GM12878 (cell line): ENCODE measurements around the gene CFAP61.

Source experiments
- ATF7 ChIP-seq: fragments of 450-650 bp; IDR thresholded peaks from 2 replicates; pipeline ENCODE4 v1.6.1; 2016; ENCODE audit warnings: low read depth, mild to moderate bottlenecking
- CEBPB ChIP-seq, 2 experiments: fragments of 150-350 bp in 1 of 2; IDR thresholded peaks; 2 replicates each; pipeline ENCODE4 v1.6.1; 2012 to 2014; ENCODE audit warnings: low read depth in 2 of 2, low read length in 2 of 2, borderline replicate concordance in 1 of 2, inconsistent platforms in 1 of 2
- EP300 ChIP-seq, 2 experiments: fragments of 150-350 bp in 1 of 2; IDR thresholded peaks; 2 replicates each; pipeline ENCODE4 v1.6.1; 2011 to 2012; ENCODE audit warnings: low read depth in 2 of 2, low read length in 2 of 2, borderline replicate concordance in 1 of 2, improper control_type of control experiment in 1 of 2, inconsistent platforms in 1 of 2; ENCODE audit not compliant: control insufficient read depth in 1 of 2
- EZH2 ChIP-seq: IDR thresholded peaks from 2 replicates; pipeline ENCODE4 v1.6.1; 2012; ENCODE audit warnings: low read depth, mild to moderate bottlenecking, control low read depth, inconsistent platforms, low read length, borderline replicate concordance; ENCODE audit not compliant: control insufficient read depth
- FOS ChIP-seq: IDR thresholded peaks from 3 replicates; pipeline ENCODE4 v1.6.1; 2011; ENCODE audit warnings: borderline replicate concordance; ENCODE audit not compliant: insufficient read length; ENCODE audit errors: extremely low read depth
- HDAC2 ChIP-seq: fragments of 200-600 bp; sonication (generic); IDR thresholded peaks from 2 replicates; pipeline ENCODE4 v1.6.1; 2017
- MEF2B ChIP-seq: fragments of 450-650 bp; IDR thresholded peaks from 2 replicates; pipeline ENCODE4 v1.6.1; 2018; ENCODE audit warnings: mild to moderate bottlenecking, moderate library complexity; ENCODE audit not compliant: partially characterized antibody, poor library complexity, severe bottlenecking
- POLR2A ChIP-seq: IDR thresholded peaks from 2 replicates; pipeline ENCODE4 v1.6.1; 2011; ENCODE audit warnings: low read depth, mild to moderate bottlenecking, low read length
- RAD21 ChIP-seq: IDR thresholded peaks from 2 replicates; pipeline ENCODE4 v1.6.1; 2011; ENCODE audit warnings: mild to moderate bottlenecking, low read depth, low read length, moderate library complexity; ENCODE audit not compliant: insufficient read depth
- SIN3A ChIP-seq: IDR thresholded peaks from 2 replicates; pipeline ENCODE4 v1.6.1; 2012; ENCODE audit warnings: low read depth, low read length, improper control_type of control experiment
- WRNIP1 ChIP-seq: IDR thresholded peaks from 2 replicates; pipeline ENCODE4 v1.6.1; 2011; ENCODE audit warnings: low read depth, low read length, improper control_type of control experiment, borderline replicate concordance
- ZNF384 ChIP-seq: IDR thresholded peaks from 2 replicates; pipeline ENCODE4 v1.6.1; 2012; ENCODE audit warnings: low read depth, mild to moderate bottlenecking, low read length, improper control_type of control experiment, borderline replicate concordance
- TF ChIP-seq, protein P1 (sequence below), 3 experiments: IDR thresholded peaks in 2 of 3; conservative IDR thresholded peaks in 1 of 3; 2 replicates each; pipeline ENCODE4 v1.5.1; 2011; ENCODE audit warnings: low read depth in 3 of 3, low read length in 3 of 3, mild to moderate bottlenecking in 3 of 3, control low read depth in 2 of 3, moderate library complexity in 2 of 3, inconsistent platforms in 1 of 3, mixed read lengths in 1 of 3; ENCODE audit not compliant: control insufficient read depth in 2 of 3, insufficient read depth in 1 of 3; ENCODE audit errors: extremely low read depth in 1 of 3
- TF ChIP-seq, protein P2 (sequence below): fragments of 450-650 bp; IDR thresholded peaks from 2 replicates; pipeline ENCODE4 v1.6.1; 2017; ENCODE audit warnings: mild to moderate bottlenecking, moderate library complexity

DNA sequence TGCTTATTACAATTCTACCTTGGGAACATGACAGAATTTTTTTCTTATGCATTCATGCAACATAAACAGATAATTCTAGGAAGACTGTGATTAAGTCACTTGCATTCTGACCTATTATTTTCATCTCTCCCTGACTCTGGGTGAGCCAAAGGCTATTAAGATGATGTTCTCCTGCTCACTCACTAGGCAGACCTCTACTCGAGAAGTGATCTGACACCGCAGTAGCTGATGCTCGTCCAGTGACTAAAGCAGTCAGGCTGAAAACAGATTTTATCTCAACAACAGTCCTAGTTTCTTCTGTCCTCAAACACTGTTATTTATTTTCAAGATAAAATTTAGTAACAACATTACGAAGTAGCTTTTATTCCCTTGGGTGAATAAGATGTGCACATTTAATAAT is 17.8 kb upstream of the CFAP61 start:
- TF ChIP-seq, protein P1, sequence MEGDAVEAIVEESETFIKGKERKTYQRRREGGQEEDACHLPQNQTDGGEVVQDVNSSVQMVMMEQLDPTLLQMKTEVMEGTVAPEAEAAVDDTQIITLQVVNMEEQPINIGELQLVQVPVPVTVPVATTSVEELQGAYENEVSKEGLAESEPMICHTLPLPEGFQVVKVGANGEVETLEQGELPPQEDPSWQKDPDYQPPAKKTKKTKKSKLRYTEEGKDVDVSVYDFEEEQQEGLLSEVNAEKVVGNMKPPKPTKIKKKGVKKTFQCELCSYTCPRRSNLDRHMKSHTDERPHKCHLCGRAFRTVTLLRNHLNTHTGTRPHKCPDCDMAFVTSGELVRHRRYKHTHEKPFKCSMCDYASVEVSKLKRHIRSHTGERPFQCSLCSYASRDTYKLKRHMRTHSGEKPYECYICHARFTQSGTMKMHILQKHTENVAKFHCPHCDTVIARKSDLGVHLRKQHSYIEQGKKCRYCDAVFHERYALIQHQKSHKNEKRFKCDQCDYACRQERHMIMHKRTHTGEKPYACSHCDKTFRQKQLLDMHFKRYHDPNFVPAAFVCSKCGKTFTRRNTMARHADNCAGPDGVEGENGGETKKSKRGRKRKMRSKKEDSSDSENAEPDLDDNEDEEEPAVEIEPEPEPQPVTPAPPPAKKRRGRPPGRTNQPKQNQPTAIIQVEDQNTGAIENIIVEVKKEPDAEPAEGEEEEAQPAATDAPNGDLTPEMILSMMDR (IDR thresholded peaks at IDR 0.05 in 2 of 3, conservative IDR thresholded peaks at IDR 0.05 in 1 of 3; ENCODE audit: control insufficient read depth in 2 of 3, extremely low read depth in 1 of 3, insufficient read depth in 1 of 3, low read depth in 3 of 3, low read length in 3 of 3), result no peak
- TF ChIP-seq FOS (no peak), POLR2A (no peak), WRNIP1 (no peak), EP300 (IDR thresholded peaks at IDR 0.05; ENCODE audit: borderline replicate concordance in 1 of 2, control insufficient read depth in 1 of 2, low read depth in 2 of 2, low read length in 2 of 2) (no peak), ATF7 (no peak), CEBPB (IDR thresholded peaks at IDR 0.05; ENCODE audit: borderline replicate concordance in 1 of 2, low read depth in 2 of 2, low read length in 2 of 2) (no peak), RAD21 (no peak), EZH2 (no peak), SIN3A (no peak), HDAC2 (no peak), MEF2B (no peak), ZNF384 (no peak)
- TF ChIP-seq, protein P2, sequence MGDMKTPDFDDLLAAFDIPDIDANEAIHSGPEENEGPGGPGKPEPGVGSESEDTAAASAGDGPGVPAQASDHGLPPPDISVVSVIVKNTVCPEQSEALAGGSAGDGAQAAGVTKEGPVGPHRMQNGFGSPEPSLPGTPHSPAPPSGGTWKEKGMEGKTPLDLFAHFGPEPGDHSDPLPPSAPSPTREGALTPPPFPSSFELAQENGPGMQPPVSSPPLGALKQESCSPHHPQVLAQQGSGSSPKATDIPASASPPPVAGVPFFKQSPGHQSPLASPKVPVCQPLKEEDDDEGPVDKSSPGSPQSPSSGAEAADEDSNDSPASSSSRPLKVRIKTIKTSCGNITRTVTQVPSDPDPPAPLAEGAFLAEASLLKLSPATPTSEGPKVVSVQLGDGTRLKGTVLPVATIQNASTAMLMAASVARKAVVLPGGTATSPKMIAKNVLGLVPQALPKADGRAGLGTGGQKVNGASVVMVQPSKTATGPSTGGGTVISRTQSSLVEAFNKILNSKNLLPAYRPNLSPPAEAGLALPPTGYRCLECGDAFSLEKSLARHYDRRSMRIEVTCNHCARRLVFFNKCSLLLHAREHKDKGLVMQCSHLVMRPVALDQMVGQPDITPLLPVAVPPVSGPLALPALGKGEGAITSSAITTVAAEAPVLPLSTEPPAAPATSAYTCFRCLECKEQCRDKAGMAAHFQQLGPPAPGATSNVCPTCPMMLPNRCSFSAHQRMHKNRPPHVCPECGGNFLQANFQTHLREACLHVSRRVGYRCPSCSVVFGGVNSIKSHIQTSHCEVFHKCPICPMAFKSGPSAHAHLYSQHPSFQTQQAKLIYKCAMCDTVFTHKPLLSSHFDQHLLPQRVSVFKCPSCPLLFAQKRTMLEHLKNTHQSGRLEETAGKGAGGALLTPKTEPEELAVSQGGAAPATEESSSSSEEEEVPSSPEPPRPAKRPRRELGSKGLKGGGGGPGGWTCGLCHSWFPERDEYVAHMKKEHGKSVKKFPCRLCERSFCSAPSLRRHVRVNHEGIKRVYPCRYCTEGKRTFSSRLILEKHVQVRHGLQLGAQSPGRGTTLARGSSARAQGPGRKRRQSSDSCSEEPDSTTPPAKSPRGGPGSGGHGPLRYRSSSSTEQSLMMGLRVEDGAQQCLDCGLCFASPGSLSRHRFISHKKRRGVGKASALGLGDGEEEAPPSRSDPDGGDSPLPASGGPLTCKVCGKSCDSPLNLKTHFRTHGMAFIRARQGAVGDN, result no peak
